Smooth muscle cell (in vitro differentiated cells): ENCODE results near the gene DAPK2. TPM values are rescaled to one million over a fixed set of nuclear protein-coding genes. Genes with fewer than 3 reads are reported as not detected.

Source experiments
- DNase-seq: peaks from one replicate; lab custom pipeline; 2025; ENCODE audit not compliant: unreplicated experiment; lab: John Stamatoyannopoulos, UW
- H2AFZ ChIP-seq: fragments of 200-600 bp; sonication (generic); 2 replicates; pipeline ENCODE4 v1.6.0; 2016; ENCODE audit warnings: antibody characterized with exemption, low read depth, mild to moderate bottlenecking
- H3F3A ChIP-seq: fragments of 200-600 bp; sonication (generic); 2 replicates; pipeline ENCODE4 v1.6.0; 2017; ENCODE audit warnings: antibody characterized with exemption, low read depth
- H3K27ac ChIP-seq: fragments of 200-600 bp; sonication (generic); 2 replicates; pipeline ENCODE4 v1.5.1; 2016; ENCODE audit warnings: low read depth, mild to moderate bottlenecking
- H3K27me3 ChIP-seq: fragments of 200-600 bp; sonication (generic); 2 replicates; pipeline ENCODE4 v1.6.1; 2016; ENCODE audit warnings: low read depth, mild to moderate bottlenecking
- H3K36me3 ChIP-seq: fragments of 200-600 bp; sonication (generic); 2 replicates; pipeline ENCODE4 v1.5.1; 2016; ENCODE audit warnings: low read depth
- H3K4me1 ChIP-seq: fragments of 200-600 bp; sonication (generic); 2 replicates; pipeline ENCODE4 v1.5.1; 2016; ENCODE audit warnings: low read depth
- H3K4me2 ChIP-seq: fragments of 200-600 bp; sonication (generic); 2 replicates; pipeline ENCODE4 v1.6.0; 2016; ENCODE audit warnings: mild to moderate bottlenecking
- H3K4me3 ChIP-seq: fragments of 200-600 bp; sonication (generic); 2 replicates; pipeline ENCODE4 v1.5.1; 2016; ENCODE audit warnings: mild to moderate bottlenecking
- H3K79me2 ChIP-seq: fragments of 200-600 bp; sonication (generic); 2 replicates; pipeline ENCODE4 v1.6.0; 2016; ENCODE audit warnings: low read depth, mild to moderate bottlenecking
- H3K9ac ChIP-seq: fragments of 200-600 bp; sonication (generic); 2 replicates; pipeline ENCODE4 v1.6.0; 2016; ENCODE audit warnings: low read depth
- H3K9me3 ChIP-seq: fragments of 200-600 bp; sonication (generic); replicated peaks from 2 replicates; pipeline ENCODE4 v1.5.1; 2016; ENCODE audit warnings: low read depth
- H4K20me1 ChIP-seq: fragments of 200-600 bp; sonication (generic); 2 replicates; pipeline ENCODE4 v1.6.0; 2016; ENCODE audit warnings: low read depth
- WGBS: methylation state at CpG from one replicate; pipeline ENCODE4 v1.1.7; 2016; ENCODE audit warnings: low lambda C conversion rate; 5-methylcytosine and 5-hydroxymethylcytosine counted together
- polyA plus RNA-seq: library from polyadenylated mRNA; unstranded; fragments of >200 nt; fragmentation: Nextera tagmentation; extraction: Ambion mirVana; gene quantifications from 2 replicates; pipeline ENCODE4 v1.2.1, GENCODE V29; 2016
- total RNA-seq: library from RNA; depleted of rRNA; stranded (reverse); fragments of >200 nt; gene quantifications from 2 replicates; pipeline ENCODE4 v1.2.3, GENCODE V29; 2014
- TF ChIP-seq, protein P1 (sequence below): fragments of 200-600 bp; sonication (generic); IDR thresholded peaks from 2 replicates; pipeline ENCODE4 v1.5.1; 2017; ENCODE audit warnings: borderline replicate concordance, mild to moderate bottlenecking, antibody characterized with exemption; ENCODE audit not compliant: insufficient read depth, poor library complexity, severe bottlenecking

Gene DAPK2
- total and polyA plus RNA-seq, 2 experiments from 2014 or later, result not detected

DNA sequence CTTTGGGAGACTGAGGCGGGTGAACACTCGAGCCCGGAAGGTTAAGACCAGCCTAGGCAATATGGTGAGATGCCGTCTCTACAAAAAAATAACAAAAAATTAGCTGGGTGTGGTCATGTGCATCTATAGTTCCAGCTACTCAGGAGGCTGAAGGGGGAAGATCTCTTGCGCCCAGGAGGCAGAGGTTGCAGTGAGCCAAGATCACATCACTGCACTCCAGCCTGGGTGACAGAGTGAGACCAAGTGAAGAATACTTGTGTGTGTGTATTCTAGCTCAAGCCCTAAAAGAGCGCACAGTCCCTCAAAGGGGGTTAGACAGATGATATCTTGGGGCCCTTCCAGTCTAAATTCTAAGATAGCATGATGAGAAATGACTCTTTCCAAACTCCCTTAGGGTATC is 23.7 kb downstream of the DAPK2 start:
- Histone ChIP-seq H3K9me3 (no peaks in the 10 kb centered on the region), H3K4me3 (no peak overlapping the region), H3K9ac (no peak overlapping the region), H3K27ac (no peak overlapping the region), H3K4me1 (no peaks in the 10 kb centered on the region), H3K36me3 (no peaks in the 10 kb centered on the region), H3K4me2 (no peak overlapping the region), H3K79me2 (no peaks in the 10 kb centered on the region), H2AFZ (no peak overlapping the region), H3K27me3 (no peaks in the 10 kb centered on the region), H3F3A (no peaks in the 10 kb centered on the region), H4K20me1 (no peaks in the 10 kb centered on the region)
- TF ChIP-seq, protein P1, sequence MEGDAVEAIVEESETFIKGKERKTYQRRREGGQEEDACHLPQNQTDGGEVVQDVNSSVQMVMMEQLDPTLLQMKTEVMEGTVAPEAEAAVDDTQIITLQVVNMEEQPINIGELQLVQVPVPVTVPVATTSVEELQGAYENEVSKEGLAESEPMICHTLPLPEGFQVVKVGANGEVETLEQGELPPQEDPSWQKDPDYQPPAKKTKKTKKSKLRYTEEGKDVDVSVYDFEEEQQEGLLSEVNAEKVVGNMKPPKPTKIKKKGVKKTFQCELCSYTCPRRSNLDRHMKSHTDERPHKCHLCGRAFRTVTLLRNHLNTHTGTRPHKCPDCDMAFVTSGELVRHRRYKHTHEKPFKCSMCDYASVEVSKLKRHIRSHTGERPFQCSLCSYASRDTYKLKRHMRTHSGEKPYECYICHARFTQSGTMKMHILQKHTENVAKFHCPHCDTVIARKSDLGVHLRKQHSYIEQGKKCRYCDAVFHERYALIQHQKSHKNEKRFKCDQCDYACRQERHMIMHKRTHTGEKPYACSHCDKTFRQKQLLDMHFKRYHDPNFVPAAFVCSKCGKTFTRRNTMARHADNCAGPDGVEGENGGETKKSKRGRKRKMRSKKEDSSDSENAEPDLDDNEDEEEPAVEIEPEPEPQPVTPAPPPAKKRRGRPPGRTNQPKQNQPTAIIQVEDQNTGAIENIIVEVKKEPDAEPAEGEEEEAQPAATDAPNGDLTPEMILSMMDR, result no peak
- 93% methylated on average over 6 of the region's 6 CpGs for WGBS
- DNase-seq, result no peak

DNA sequence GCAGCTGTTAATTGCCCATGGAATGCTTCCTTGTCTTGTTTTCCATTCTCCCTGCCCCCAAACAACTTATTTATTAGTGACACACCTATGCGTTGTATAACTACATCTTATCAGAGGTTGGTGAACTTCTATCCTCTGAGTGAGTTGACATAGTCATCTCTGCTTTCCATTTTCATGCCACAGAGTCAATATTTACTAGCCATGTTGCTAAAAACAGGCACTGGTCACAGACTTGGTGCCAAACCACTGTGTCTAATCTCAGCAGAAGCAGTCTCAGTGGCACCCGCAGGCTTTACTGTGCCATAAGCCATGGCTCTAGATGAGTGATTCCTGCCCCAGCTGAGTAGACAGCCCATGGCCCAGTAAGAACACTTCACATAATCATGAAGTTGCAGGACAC is 26.5 kb downstream of the DAPK2 start:
- Histone ChIP-seq H3K9me3 (no peaks in the 10 kb centered on the region), H3K27ac (no peak overlapping the region), H3K36me3 (no peaks in the 10 kb centered on the region), H3K4me3 (no peak overlapping the region), H3K27me3 (no peaks in the 10 kb centered on the region), H3K4me1 (no peaks in the 10 kb centered on the region), H4K20me1 (no peaks in the 10 kb centered on the region), H3K79me2 (no peaks in the 10 kb centered on the region), H3F3A (no peaks in the 10 kb centered on the region), H2AFZ (no peak overlapping the region), H3K4me2 (no peak overlapping the region), H3K9ac (no peak overlapping the region)
- TF ChIP-seq, protein P1, result no peak
- 63% methylated on average over 2 of the region's 2 CpGs for WGBS
- DNase-seq, result no peak

DNA sequence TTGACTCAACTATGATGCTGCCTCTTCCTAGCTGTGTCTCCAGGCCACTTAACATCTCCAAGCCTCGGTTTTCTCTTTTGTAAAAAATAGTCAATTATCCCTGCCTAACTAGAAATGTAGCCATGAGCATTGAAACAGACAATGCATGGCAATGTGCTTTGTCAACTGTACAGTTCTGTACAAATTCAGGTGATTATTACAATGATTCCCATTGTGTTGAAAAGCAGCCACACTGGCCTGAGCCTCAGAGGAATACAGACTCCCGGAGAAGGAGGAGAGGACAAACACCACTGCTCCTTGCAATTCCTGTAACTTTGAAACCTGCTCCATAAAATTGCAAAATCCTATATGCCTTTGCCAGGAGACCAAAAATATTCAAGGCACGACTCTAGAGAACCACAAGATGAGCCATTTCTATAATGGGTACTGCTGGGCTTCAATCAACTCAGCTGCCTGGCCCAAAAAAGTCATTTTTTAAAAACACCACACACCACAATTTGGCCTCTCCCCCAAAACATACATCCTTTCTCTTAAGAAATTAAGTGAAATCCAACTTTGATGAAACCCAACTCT is 28.6 kb downstream of the DAPK2 start:
- no peak for DNase-seq
- TF ChIP-seq, protein P1, result no peak
- no peak overlapping the region for H3K9ac ChIP-seq
- no peak overlapping the region for H3K4me3 ChIP-seq
- no peaks in the 10 kb centered on the region for H4K20me1 ChIP-seq
- H3K4me2 ChIP-seq, result no peak overlapping the region
- peaks cover 6% of the 10 kb centered on the region for H3K4me1 ChIP-seq
- H3K9me3 ChIP-seq, result no peaks in the 10 kb centered on the region
- no peaks in the 10 kb centered on the region for H3K79me2 ChIP-seq
- H2AFZ ChIP-seq, result no peak overlapping the region
- no peaks in the 10 kb centered on the region for H3K36me3 ChIP-seq
- no peaks in the 10 kb centered on the region for H3F3A ChIP-seq
- no peaks in the 10 kb centered on the region for H3K27me3 ChIP-seq
- no peak overlapping the region for H3K27ac ChIP-seq
- WGBS, result 70% methylated on average over 3 of the region's 3 CpGs

DNA sequence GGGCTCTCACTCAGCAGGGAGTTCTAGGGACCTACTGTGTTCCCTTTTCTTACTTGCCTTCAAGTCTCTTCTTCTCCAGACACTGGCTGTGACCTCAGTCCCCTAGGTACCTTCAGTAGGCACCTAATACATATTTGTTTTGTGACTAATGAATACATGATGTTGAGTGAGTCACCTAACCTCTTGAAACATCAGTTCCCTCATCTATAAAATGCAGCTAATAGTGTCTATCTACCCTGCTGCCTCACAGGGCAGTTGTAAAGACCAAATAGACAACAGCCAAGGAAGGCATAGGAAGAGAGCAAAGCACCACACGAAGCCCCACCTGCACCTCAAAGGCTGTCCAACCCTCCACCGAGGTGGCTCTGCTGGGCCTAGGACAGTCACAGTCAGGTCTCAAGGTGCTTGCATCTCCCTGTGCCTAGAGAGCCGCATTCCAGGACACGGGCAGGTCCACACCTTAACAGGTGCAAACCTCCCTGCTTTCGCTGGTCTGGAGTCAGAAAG is 29.1 kb downstream of the DAPK2 start:
- Histone ChIP-seq H3F3A (no peaks in the 10 kb centered on the region), H3K27ac (no peak overlapping the region), H3K4me3 (no peak overlapping the region), H3K36me3 (no peaks in the 10 kb centered on the region), H3K9ac (no peak overlapping the region), H2AFZ (no peak overlapping the region), H4K20me1 (no peaks in the 10 kb centered on the region), H3K79me2 (no peaks in the 10 kb centered on the region), H3K9me3 (no peaks in the 10 kb centered on the region), H3K4me1 (peaks cover 6% of the 10 kb centered on the region), H3K27me3 (no peaks in the 10 kb centered on the region), H3K4me2 (no peak overlapping the region)
- TF ChIP-seq, protein P1, result no peak
- 88% methylated on average over 5 of the region's 5 CpGs for WGBS
- no peak for DNase-seq
